NOMO-1 treated with dmso at 0.1 percent for 144 hours (cell line): ENCODE measurements around the gene PTPRG.

Experiments used
- DNase-seq: peaks from one replicate; lab custom pipeline; 2025; ENCODE audit not compliant: unreplicated experiment; lab: John Stamatoyannopoulos, UW

Gene PTPRG

GRCh38 chr3:61910732-61911131 lies 349.4 kb downstream of the PTPRG start:
- DNase-seq: no peak

- no peak for DNase-seq
Measured at GRCh38 chr3:61912158-61912557, 350.8 kb downstream of the PTPRG start.

GRCh38 chr3:61913701-61914100 lies 352.3 kb downstream of the PTPRG start:
- no peak for DNase-seq

GRCh38 chr3:61914276-61914675 lies 352.9 kb downstream of the PTPRG start:
- no peak for DNase-seq

- no peak for DNase-seq
Measured at GRCh38 chr3:61915296-61915695, 353.9 kb downstream of the PTPRG start.

GRCh38 chr3:61919371-61919770 lies 358.0 kb downstream of the PTPRG start:
- no peak for DNase-seq

- DNase-seq: no peak
Measured at GRCh38 chr3:61922118-61922517, 360.7 kb downstream of the PTPRG start.

GRCh38 chr3:61924090-61924735 lies 362.8 kb downstream of the PTPRG start:
- no peak for DNase-seq

- no peak for DNase-seq
Measured at GRCh38 chr3:61924991-61925390, 363.6 kb downstream of the PTPRG start.

- no peak for DNase-seq
Measured at GRCh38 chr3:61925721-61926120, 364.4 kb downstream of the PTPRG start.

GRCh38 chr3:61926923-61927322 lies 365.6 kb downstream of the PTPRG start:
- no peak for DNase-seq

- no peak for DNase-seq
Measured at GRCh38 chr3:61927332-61927731, 366.0 kb downstream of the PTPRG start.

GRCh38 chr3:61928039-61928438 lies 366.7 kb downstream of the PTPRG start:
- DNase-seq: no peak

GRCh38 chr3:61928776-61929314 lies 367.5 kb downstream of the PTPRG start:
- no peak for DNase-seq

- no peak for DNase-seq
Measured at GRCh38 chr3:61929617-61930016, 368.2 kb downstream of the PTPRG start.

GRCh38 chr3:61932499-61932898 lies 371.1 kb downstream of the PTPRG start:
- no peak for DNase-seq

GRCh38 chr3:61933798-61934504 lies 372.6 kb downstream of the PTPRG start:
- no peak for DNase-seq

GRCh38 chr3:61934505-61934871 lies 373.1 kb downstream of the PTPRG start:
- no peak for DNase-seq

GRCh38 chr3:61935814-61936213 lies 374.4 kb downstream of the PTPRG start:
- DNase-seq: no peak

- no peak for DNase-seq
Measured at GRCh38 chr3:61936344-61936937, 375.1 kb downstream of the PTPRG start.

GRCh38 chr3:61937477-61937876 lies 376.1 kb downstream of the PTPRG start:
- no peak for DNase-seq

GRCh38 chr3:61938878-61939549 lies 377.6 kb downstream of the PTPRG start:
- no peak for DNase-seq
